GM19455 (cell line): ENCODE measurements around the gene MAPK12.

Source experiments
- ATAC-seq: cut with Tn5 transposase; IDR thresholded peaks from one replicate; pipeline ENCODE4 v1.9.1; 2021; ENCODE audit not compliant: unreplicated experiment

MAPK12 gene

DNA sequence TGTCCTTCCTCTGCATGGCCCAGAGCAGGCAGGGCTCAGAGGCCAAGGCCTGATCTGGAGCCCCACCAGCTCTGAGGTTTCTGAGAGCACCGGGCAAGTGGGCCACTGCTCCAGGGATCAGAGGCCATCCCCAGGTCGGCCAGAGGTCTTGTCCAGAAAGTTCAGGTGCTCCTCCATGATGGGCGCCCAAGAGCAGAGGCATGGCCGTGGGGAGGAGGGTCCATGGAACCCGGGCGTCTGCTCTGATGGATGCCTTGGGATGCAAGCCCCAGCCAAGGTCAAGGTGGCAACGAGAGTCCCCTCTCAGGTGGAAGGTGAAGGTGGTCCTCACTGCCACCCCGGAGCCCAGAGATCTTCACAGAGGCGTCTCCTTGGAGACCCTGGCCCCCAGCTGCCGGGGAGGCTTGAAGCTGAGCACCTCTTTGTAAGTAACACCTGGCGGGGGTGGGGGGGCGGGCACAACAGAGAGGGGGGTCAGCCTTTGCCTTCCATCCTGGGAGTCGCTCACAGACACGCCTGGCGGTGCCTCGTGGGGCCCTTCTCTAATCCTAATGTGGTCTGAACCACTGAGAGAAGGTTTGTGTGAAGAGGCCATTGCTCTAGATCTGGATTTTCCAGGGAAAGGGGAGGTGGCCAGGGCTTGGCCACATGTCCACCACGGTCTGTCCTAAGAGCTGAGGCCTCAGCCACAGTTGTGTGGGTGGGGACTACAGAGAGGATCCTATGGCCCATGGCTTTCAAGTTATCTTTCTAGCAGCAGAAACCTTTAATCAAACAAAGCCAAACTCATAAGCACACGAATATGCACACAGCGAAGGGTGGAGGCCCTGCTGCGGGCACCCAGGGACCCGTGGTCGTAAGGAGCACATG, 8.2 kb downstream of the MAPK12 start:
- no peak for ATAC-seq

DNA sequence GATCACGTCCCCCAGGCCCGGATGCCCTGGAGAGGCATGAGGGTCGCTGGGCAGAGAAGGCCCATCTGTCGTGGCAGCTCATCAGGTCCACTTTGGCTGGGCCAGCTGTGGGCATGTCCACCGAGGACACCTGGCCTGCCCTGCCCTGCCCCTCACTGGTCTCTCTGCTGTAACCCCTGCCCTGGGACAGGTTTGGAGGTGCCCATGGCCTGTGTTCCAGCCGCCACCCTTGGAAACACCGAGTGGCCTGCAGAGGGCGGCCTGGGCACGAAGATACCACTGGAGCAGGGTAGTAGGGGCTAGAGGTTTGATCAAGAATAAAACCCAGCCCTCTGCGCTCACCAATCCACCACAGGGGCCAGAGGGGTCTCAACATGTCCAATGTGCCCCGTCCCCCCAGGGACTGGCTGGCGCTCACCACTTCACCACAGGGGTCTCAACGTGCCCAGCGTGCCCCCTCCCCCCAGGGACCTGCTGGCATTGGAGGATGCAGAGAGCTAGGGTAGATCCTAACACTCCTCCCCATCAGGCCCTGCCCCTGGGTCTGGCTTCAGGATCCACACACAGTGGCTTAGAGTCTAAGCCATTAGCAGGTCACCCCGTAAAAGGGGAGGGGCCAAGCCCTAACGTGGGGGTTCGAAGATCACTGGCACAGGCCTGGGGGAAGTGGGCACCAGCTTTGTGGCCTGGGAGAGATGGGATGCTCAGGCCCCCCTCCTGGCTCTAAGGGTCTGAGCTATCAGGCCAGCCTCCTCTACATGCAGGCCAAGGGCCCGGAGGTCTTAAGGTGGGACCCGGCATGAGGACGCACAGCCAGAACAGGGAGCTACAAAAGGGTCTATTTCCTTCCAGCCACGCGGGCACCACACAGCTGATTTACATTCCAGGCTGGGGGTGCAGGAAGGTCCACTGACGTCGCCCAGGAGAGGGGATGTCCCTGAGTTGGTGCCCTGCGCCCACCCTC, 9.1 kb downstream of the MAPK12 start:
- ATAC-seq, result no peak

DNA sequence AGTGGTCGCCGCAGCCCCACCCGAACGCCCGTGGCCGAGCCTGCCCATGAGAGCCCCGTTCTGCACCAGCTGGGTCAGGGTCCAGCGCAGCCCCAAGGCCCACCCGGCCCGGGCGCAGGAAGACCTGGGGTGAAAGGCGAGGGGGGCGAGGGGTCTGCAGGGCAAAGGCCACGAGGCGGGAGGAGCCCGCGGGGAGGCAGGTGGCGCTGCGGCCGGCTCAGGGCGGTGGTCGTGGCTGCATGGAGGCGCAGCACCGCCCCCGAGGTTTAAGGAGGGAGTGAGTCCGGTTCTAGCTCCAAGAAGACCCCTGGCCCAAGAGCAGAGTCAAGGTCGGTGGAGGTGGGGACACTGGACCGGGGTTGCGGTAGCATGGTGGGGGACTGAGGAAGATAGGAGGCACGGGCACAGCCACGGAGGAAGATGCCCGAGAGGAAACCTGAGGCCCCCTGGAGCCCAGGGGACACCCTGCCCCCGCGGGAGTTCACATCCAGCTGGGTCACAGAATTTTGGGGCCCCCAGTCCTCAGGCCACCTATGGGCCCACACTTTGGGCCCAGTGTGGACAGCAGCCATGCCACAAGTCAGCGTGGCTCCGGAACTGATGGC, 9.9 kb downstream of the MAPK12 start:
- no peak for ATAC-seq

DNA sequence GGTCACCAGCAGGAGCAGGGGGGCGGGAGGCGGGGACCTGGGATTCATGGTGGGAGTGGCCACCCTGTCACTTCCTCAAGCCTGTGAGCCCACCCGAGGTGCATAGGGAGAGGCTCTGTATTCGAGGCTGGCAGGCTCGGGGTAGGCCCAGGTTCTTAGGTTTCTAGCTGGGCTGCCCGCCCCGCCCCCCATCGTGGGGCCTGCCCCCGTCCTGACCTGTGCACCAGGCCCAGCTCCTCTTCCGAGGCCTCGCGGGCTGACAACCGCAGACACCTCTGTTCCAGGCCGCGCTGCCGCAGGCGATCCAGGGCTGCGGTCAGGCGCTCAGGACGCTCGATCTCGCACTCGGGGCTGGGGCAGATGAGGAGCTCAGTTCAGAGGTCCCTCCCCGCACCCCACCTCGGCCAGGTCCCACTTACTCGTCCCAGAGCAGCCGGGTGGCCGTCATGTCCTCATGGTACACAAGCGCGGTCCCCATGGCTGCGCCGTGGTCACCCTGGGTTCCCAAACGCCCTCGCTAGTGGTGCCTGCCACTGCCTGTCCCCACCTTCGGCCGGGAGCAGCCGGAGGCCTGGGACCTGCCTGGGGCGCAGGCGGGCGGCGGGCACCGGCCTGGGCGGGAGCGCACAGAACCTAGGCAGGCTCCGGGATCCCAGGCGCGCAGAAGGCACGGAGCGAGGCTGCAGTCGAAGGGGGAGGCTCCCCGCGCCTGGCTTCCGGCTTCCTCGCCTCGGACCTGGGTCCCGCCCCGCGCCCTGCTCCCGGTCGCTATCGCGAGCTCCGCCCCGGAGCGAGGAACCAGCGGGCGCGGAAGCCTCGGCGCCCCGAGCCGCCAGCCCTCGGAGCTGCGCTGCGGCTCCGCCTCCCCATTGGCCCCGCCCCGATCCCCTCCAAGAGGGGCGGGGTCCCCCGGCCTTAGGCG, 10.7 kb downstream of the MAPK12 start, which contains the start of gene HDAC10:
Gene HDAC10 (minus strand): TSS at position 711 of the 922 bp plus-strand sequence. CDS start 233 bp downstream, at position 478.
- no peak for ATAC-seq

DNA sequence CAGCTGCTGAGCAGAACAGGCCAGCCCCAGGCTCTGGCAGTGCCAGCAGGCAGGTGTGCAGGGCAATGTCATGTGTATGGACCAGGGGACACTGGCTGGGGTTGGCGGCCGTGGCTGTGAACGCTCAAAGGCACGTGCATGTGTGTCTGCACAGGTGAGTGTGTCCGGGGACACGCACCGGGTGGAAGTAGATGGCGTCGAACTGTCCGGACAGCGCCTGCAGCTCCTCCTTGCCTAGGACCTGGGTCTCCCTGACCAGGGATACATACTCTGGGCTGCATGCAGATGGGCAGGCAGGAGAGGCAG, 11.3 kb downstream of the MAPK12 start:
- no peak for ATAC-seq

DNA sequence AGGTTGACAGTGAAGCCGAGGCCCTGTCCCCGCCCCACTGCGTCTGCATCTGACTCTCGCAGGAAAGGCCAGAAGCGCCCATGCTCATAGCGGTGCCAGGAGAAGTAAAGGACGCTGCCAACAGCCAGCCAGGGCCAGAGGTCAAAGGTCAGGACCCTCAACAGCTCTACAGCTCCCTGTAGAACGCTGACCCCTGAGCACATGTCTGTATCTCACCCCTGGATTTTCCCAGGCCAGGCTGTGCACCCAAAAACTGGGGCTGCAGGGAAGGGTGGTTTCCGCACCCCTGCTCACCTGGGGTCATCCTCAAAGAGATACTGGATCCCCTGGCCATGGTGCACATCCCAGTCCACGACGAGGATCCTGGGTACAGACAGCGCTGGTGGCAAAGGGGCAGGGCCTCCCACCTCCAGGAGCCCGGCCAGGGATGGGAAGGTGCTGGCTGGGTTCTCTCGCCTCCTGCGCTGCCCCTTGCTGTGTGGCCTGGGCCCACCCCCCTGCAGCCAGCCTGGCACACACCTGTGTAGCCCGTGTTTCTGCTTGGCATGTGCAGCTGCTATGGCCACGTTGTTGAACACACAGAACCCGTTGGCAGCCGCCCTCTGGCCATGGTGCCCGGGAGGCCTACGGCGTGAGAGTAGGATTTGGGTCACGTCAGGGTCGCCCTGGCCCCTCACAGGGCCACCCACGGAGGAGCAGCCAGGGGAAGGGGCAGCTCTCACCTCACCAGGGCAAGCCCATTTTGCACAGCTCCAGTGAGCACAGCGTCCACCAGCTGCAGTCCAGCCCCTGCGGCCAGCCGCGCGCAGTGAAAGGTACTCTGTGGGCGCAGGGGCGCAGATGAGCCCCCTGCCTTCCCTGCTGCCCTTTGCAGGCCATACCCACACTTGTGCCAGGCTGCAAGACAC, 11.9 kb downstream of the MAPK12 start:
- ATAC-seq, result no peak

DNA sequence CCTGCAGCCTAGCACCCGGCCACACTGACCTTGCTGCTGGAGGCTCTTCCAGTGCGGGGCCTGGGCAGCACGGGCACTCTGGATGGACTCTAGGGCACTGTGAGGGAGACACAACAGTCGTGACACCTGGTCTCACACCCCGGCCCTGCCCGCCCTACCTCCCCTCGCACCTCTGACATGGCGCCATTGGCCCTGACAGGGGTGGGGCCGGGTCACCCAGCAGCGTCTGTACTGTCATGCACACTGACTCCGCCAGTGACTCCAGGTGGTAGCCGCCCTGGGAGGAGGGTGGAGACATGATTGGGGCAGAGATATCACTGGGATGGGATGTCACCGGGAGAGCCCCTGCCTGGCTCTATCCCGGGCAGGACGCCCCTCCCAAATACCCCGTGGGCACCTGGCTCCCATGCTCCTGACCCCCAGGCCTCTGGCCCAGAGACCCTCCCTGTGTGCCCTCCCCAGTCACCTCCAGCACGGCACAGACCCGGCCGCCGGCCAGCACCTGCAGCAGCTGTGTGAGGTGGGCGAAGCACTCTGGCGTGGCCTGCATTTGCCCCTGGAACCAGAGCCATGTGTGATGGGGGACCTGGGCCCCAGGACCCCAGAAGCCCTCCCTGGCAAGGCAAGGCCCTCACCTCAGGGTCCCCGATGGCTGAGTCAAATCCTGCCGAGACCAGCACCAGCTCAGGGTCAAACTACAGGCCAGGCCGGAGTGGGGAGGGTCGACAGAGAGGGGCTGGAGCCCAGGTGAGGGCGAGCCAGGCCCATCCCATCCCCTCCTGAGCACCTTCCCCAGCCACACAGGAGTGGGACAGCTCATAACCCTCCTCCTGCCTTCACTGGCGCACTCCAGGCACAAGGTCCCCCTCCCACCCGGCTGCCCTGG, 13.0 kb downstream of the MAPK12 start:
- ATAC-seq, result no peak

GRCh38 chr22:50247748-50248147, 13.7 kb downstream of the MAPK12 start:
- ATAC-seq, result no peak

GRCh38 chr22:50246242-50247175, 15.0 kb downstream of the MAPK12 start:
- ATAC-seq, result no peak

DNA sequence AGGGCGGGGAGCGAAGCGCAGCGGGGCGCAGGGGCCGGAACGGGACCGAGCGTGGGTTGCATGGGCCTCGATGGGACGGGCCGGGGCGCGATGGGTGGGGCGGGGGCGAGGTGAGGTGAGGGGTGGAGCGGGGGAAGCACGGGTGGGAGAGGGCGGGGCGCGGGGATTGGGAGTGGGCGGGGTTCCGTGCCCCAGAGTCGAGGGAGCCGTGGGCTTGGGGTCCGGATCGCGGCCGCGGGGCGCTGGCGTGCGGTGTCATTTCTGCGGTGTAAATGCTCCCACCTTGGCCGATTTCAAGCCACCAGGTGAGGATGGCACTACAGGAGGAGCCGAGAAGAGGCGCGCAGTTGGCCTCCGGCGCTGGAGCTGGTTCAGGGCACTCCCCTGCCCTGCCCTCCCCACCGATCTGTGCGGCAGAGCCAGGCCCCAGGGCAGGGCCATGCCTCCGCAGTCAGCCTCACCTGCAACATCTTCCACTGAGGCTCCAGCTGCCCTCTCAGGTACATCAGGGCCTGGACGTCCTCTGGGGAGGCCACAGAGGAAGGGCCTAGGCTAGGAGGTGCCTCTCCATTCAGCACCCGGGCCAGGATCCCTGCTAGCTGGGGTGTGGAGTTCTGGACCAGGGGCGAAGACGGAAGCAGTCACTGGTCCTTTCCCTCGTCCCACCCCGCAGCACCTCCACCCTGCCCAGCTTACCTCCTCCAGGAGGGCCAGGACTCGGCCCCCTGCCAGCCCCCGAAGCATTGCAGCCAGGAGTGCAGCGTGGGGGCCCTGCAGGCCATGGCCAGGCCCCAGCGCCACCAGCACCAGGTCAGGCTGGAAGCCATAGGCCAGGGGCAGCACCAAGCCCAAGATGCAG, 16.0 kb downstream of the MAPK12 start:
- ATAC-seq, result no peak

DNA sequence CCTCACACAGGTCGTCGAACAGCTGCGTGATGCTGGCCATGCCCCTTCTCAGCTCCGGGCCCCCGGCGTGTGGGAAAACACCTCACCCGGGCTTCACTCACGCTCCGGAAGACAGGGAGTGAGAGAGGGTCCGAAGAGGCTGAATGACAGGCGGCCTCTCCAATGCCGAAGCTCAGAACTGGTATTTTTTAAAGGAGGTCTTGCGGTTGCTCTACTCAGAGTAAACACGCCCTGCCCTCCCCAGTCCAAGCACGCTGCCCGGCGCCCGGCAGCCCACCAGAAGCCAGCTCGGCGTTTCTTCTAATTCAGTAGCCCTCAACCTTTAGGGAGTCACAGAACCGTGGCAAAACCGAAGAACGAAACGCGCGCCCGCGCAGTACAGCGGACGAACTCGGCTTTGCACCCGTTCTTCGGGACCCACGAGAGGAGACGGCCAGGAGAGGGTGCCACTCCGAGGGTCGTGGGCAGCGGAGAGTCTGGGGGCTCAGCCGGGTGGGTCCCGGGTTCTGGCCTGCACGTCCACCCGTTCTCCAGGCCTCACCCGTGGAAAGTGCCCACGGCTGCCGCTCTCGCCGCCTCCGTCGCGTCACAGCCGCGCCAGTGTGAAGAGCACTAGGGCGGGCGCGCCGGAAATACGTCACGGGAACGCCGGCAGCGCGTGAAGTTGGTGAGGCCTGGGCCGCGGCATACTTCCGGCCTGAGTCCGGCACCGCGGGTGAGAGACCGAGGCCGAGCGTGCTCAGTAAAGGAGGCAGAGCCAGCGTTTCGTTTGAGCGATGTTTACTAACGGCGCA, 16.9 kb downstream of the MAPK12 start, which contains the start of gene TUBGCP6:
Gene TUBGCP6 (minus strand): TSS at position 604 of the 794 bp plus-strand sequence. CDS start 564 bp downstream, at position 40.
- peak; percentile 64 for ATAC-seq

GRCh38 chr22:50243685-50244419, 17.6 kb downstream of the MAPK12 start:
- ATAC-seq, result no peak

GRCh38 chr22:50242406-50242949, 19.0 kb downstream of the MAPK12 start:
- no peak for ATAC-seq

DNA sequence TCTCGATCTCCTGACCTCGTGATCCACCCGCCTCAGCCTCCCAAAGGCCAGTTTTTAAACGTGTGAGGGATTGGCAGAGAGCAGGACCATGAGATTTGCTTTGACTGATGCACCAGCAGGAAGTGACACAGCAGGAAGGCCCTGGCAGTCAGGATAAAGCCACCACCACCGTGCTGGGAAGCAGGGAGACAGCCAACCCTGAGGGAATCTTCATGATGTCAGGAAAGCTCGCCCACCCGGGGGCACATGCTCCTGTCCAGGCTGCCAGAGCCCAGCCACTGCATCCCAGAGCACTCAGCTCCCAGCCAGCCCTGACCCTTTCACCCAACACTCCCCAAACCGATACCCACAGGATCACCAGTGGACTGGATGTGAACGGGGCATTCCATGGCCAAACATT, 22.7 kb downstream of the MAPK12 start:
- ATAC-seq, result no peak
